DMS153 treated with DMSO at 0.1 percent for 48 hours (cell line): ENCODE measurements around the gene CABLES2.

Experiments used
- DNase-seq: peaks from one replicate; lab custom pipeline; 2025; ENCODE audit not compliant: unreplicated experiment; lab: John Stamatoyannopoulos, UW

Gene CABLES2

GRCh38 chr20:62350629-62351422, 56.3 kb downstream of the CABLES2 start:
- DNase-seq = no peak

DNA sequence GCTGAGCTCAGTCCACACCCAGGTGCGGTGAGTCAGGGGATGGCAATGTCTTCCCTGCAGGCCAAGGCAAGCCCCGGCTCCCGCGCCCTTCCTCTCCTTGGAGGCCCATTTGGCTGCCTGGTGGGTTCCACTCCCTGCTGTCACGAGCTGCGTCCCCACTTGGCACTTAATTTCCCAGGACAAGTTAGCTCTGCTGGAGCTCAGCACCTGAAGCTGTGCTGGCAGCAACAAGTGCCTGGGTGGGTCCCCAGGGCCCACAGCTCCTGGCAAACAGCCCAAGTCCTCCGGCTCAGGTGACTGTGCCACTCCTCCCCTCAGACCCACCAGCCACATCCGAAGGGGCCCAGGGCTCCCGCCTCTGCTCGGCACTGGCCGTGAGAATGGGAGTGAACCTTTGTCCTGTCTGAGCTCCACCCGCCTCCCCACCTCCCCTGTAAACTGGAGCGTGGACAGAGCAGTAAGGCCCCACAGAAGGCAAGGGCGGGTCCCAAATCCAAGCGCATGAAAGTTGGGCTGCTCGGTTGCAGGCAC, 56.9 kb downstream of the CABLES2 start:
- DNase-seq = peak; percentile 41

DNA sequence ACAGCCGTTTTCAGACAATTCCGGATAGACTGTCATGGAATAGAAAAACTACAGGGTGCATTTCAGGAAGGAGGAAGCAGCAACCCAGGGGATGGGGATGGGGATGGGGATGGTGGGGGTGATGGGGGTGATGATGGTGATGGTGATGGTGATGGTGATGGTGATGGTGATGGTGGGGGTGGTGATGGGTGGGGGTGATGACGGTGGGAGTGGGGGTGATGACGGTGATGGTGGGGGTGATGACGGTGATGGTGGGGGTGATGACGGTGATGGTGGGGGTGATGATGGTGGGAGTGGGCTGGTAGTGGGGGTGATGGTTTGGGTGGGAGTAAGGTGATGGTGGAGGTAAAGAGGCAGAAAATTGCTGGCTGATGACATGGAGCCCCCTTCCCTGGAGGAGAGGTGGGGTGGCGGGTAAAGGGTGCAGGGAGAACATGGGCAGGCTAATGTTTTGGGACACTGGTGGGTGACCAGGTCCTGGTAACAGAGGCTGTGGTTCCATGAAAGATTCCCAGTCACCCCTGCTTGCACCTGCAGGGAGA, 57.5 kb downstream of the CABLES2 start:
- DNase-seq = no peak

- no peak for DNase-seq
These were observed 58.5 kb downstream of the CABLES2 start for GRCh38 chr20:62348604-62349003.

GRCh38 chr20:62347445-62347844, 59.6 kb downstream of the CABLES2 start:
- DNase-seq = no peak

- DNase-seq = no peak
These were observed 60.0 kb downstream of the CABLES2 start for GRCh38 chr20:62347151-62347404.

GRCh38 chr20:62346398-62347150, 60.5 kb downstream of the CABLES2 start:
- DNase-seq = no peak

GRCh38 chr20:62345681-62346370, 61.3 kb downstream of the CABLES2 start:
- DNase-seq = no peak

DNA sequence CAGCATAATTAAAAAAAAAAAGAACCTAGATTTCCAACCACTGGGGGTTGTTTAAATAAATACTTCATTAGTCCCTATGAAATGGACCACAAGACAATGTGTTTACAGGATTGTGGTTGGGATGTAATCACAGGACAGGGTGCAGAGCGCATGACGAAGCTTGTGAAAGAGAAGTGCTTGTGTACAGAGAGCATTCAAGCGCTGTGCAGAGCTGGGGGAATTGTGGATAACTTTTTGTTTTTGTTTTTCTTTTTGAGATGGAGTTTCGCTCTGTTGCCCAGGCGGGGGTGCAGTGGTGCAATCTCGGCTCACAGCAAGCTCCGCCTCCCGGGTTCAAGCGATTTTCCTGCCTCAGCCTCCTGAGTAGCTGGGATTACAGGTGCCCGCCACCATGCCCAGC, 62.3 kb downstream of the CABLES2 start:
- DNase-seq = no peak

- no peak for DNase-seq
These were observed 63.0 kb downstream of the CABLES2 start for GRCh38 chr20:62344092-62344491.

DNA sequence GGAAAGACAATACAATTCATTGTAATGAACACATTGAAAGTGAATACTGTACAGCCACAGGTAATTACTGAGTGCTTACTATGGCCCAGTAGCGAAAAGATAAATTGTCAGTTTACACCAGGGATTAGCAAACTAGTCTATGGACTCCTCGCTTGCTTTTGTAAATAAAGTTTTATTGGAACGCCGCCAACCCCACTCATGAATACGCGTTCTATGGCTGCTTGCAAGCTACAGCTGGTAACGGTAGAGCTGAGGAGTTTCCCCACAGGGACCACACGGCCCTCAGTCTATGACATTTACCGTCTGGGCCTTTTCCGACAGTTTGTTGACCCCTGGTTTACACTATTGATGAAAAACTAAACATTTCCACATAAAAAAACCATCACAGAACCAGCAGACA, 64.2 kb downstream of the CABLES2 start:
- DNase-seq = peak; percentile 21

- DNase-seq = no peak
These were observed 67.4 kb downstream of the CABLES2 start for GRCh38 chr20:62339647-62340062.
